ENCODE results near the gene ENC1. TPM values are rescaled to one million over a fixed set of nuclear protein-coding genes. Genes with fewer than 3 reads are reported as not detected.

Gene ENC1
- total RNA-seq, 1 experiment from 2014 or later = 30.0 TPM

DNA sequence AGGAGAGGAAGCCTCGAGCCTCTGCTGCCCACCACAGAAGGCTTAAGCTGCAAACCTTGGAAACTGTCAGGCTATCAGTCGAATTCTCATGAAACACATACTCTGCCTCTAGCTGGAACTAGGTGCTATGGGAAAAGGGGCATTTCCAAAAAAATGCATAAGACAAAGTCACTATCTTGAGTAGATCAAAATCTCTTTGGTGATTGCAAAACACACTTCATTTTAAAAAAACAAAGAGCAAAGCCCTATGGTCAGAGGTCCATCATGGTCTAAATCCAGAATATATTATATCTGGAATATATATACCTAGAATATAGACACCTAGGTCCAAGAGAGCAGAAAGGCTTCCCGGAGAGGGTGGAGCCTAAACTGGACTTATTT is 59.8 kb downstream of the ENC1 start:
- Histone ChIP-seq H3K9me2 (ENCODE audit: insufficient read depth) (no peaks in the 10 kb centered on the region), H3K9me3 (ENCODE audit: control insufficient read depth in 1 of 2, insufficient read depth in 1 of 2, low read depth in 1 of 2, low read length in 2 of 2) (no peaks in the 10 kb centered on the region), H3K36me3 (ENCODE audit: control insufficient read depth in 1 of 2, insufficient read depth in 2 of 2, low read length in 2 of 2) (no peaks in the 10 kb centered on the region), H4K20me1 (ENCODE audit: insufficient read depth) (no peaks in the 10 kb centered on the region), H3K4me3 (replicated peaks in 1 of 2; ENCODE audit: low read depth in 1 of 2, low read length in 2 of 2) (no peak overlapping the region), H3K27me3 (ENCODE audit: insufficient read depth, low read length) (no peaks in the 10 kb centered on the region), H3K27ac (ENCODE audit: low read depth, low read length) (no peak overlapping the region), H3K9ac (ENCODE audit: low read length) (no peak overlapping the region), H3K79me2 (ENCODE audit: insufficient read depth, low read length) (no peaks in the 10 kb centered on the region), H3K4me1 (ENCODE audit: control insufficient read depth in 1 of 2, insufficient read depth in 2 of 2, low read length in 2 of 2) (peaks cover 14% of the 10 kb centered on the region in 2 experiments), H3K4me2 (ENCODE audit: low read length) (no peak overlapping the region), H2AFZ (ENCODE audit: low read depth, low read length, poor library complexity, severe bottlenecking) (no peak overlapping the region)
- ChIA-PET CTCF (no interaction called here), POLR2A (no interaction called here), RAD21 (ENCODE audit: low non-redundant PET in 1 of 2, low total read pairs in 2 of 2, uncharacterized antibody in 2 of 2, unreplicated experiment in 2 of 2) (no interaction called here)
- no TSS peak for BruUV-seq (replicated peaks)
- DNase-seq (ENCODE audit: low read depth, low spot score) = no peak
- TF ChIP-seq ZFX (IDR thresholded peaks at IDR 0.05) (no peak), TCF7L2 (IDR thresholded peaks at IDR 0.05; ENCODE audit: borderline replicate concordance, extremely low read depth, insufficient read depth, insufficient read length) (no peak), YY1 (IDR thresholded peaks at IDR 0.05; ENCODE audit: extremely low read depth, insufficient replicate concordance, low read depth, low read length) (no peak), POLR2AphosphoS5 (IDR thresholded peaks at IDR 0.05; ENCODE audit: low read depth, low read length) (no peak), SIN3A (IDR thresholded peaks at IDR 0.05; ENCODE audit: low read depth) (no peak), JUND (IDR thresholded peaks at IDR 0.05) (no peak), CTCF (IDR thresholded peaks at IDR 0.05 in 2 of 3, conservative IDR thresholded peaks at IDR 0.05 in 1 of 3; ENCODE audit: borderline replicate concordance in 1 of 3, insufficient read depth in 1 of 3, low read depth in 2 of 3, low read length in 2 of 3) (no peak), EZH2phosphoT487 (IDR thresholded peaks at IDR 0.05; ENCODE audit: borderline replicate concordance) (no peak), FOSL1 (IDR thresholded peaks at IDR 0.05; ENCODE audit: low read depth) (no peak), RAD21 (IDR thresholded peaks at IDR 0.05; ENCODE audit: low read depth) (no peak), CEBPB (IDR thresholded peaks at IDR 0.05; ENCODE audit: low read depth) (no peak), CBX3 (IDR thresholded peaks at IDR 0.05; ENCODE audit: low read depth) (no peak), ZBTB33 (IDR thresholded peaks at IDR 0.05; ENCODE audit: extremely low read depth, insufficient replicate concordance, low read length) (no peak), EGR1 (IDR thresholded peaks at IDR 0.05; ENCODE audit: low read depth) (no peak), REST (IDR thresholded peaks at IDR 0.05; ENCODE audit: low read depth) (no peak), POLR2A (IDR thresholded peaks at IDR 0.05; ENCODE audit: borderline replicate concordance, extremely low read depth, insufficient read depth, insufficient read length) (no peak), ZNF274 (IDR thresholded peaks at IDR 0.05; ENCODE audit: low read depth, low read length) (no peak), SP1 (IDR thresholded peaks at IDR 0.05; ENCODE audit: low read depth) (no peak)
- TF ChIP-seq, protein P1, sequence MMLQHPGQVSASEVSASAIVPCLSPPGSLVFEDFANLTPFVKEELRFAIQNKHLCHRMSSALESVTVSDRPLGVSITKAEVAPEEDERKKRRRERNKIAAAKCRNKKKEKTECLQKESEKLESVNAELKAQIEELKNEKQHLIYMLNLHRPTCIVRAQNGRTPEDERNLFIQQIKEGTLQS (IDR thresholded peaks at IDR 0.05) = no peak
- TF ChIP-seq, protein P2, sequence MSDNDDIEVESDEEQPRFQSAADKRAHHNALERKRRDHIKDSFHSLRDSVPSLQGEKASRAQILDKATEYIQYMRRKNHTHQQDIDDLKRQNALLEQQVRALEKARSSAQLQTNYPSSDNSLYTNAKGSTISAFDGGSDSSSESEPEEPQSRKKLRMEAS (IDR thresholded peaks at IDR 0.05) = no peak
- intact Hi-C loops (cut with micrococcal nuclease) = no loop called here
- ATAC-seq = no peak

Data from HCT116 (cell line).